HUES48 (cell line): Measurements from ENCODE around the gene RPS27.

Experiments
- H3K27ac ChIP-seq: one replicate; pipeline ENCODE4 v1.7.0; 2013; ENCODE audit warnings: low read depth, low read length, inconsistent platforms
- H3K27me3 ChIP-seq: 2 replicates; pipeline ENCODE4 v1.6.1; 2013; ENCODE audit warnings: mild to moderate bottlenecking, low read length; ENCODE audit not compliant: control insufficient read depth, insufficient read depth
- H3K36me3 ChIP-seq: 2 replicates; pipeline ENCODE4 v1.6.1; 2013; ENCODE audit warnings: low read length; ENCODE audit not compliant: control insufficient read depth, insufficient read depth
- H3K4me1 ChIP-seq: 2 replicates; pipeline ENCODE4 v1.6.1; 2013; ENCODE audit warnings: mild to moderate bottlenecking, low read length; ENCODE audit not compliant: control insufficient read depth, insufficient read depth
- H3K4me3 ChIP-seq: 2 replicates; pipeline ENCODE4 v1.5.1; 2013; ENCODE audit warnings: mild to moderate bottlenecking, low read depth, low read length
- H3K9ac ChIP-seq: 2 replicates; pipeline ENCODE4 v1.6.1; 2013; ENCODE audit warnings: mild to moderate bottlenecking, low read depth, low read length, moderate library complexity
- H3K9me3 ChIP-seq: 2 replicates; pipeline ENCODE4 v1.6.1; 2013; ENCODE audit warnings: low read length; ENCODE audit not compliant: control insufficient read depth, insufficient read depth

The RPS27 gene

DNA sequence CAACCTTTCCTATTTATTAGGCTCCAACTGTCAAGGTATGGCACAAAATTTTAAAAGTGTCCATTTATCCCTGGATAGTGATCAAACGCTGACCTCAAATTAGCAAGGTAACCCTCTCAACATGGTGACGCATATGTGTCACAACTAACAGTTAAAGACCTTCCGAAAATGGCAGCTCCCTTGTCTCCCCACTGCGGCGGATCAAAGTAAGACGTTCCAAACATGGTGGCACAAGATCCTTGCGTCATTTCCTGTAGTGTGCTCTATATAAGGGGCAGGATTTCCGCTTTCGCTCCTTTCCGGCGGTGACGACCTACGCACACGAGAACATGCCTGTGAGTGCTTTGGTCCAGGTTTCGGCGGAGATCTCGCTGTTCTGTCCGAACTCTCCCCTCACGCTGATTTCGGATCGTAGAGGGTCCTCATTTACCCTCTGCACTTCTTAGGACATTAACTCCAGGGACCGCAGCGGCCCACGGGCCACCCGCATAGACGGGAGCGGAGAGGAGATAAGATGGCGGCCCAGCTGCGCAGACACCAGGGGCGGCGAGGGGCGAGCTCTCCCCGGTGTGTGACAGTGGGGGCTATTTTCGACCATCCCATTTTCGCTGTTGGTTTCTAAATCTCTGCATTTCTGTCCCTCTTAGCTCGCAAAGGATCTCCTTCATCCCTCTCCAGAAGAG is at the start of gene RPS27:
Gene RPS27, plus strand, starts transcription at position 295 of the 683 bp plus-strand sequence. Its CDS starts 35 bp downstream, at position 330.
- no peaks in the 10 kb centered on the region for H3K9me3 ChIP-seq
- H3K9ac ChIP-seq: peak within 1 kb of the TSS; percentile 99
- peak within 1 kb of the TSS; percentile 88 for H3K4me3 ChIP-seq
- peaks cover 45% of the 10 kb centered on the region for H3K36me3 ChIP-seq
- H3K27me3 ChIP-seq: no peaks in the 10 kb centered on the region
- peak within 1 kb of the TSS; percentile 98 for H3K27ac ChIP-seq
- H3K4me1 ChIP-seq: peaks cover 13% of the 10 kb centered on the region

DNA sequence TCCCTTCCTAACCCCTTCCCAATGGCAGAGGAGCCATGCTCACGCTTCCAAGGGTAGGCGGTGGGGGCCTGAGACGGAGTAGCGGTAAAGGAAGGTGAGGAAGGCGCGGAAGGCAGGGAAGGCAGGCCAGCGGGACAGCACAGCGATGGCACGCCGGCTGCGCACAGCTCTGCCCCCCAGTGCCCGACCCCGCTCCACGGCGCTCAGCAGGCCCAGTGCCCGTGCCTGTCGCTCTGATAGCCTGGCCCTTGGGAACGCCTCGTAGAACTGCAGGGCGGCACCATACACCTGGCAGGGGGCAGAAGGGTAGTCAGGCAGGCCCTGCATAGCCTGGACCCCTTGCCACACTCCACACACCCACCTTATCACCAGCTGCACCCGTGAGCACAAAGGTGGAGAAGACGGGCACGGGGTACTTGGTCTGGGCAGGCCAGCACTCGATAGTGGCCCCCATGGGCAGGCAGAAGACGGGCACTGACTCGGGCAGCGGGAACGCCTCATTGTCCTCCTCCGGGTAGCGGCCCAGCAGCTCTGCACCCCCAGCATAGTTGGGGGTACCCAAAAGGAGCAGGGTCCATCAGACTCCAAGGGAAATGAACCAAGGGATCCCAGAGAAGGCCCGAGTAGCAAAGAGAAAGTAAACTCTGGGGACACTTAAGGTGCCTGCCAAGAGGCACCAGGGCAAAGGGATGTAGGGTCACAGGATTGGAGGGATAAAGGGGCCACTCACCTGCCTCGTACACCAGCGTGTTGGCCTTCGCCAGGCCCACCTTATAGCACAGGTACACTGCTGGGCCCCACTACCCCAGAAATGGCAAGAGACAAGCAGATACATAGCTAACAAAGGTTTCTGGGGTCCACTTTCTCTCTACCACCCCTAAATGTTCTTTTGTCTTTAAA is 48.5 kb upstream of the RPS27 start:
- Histone ChIP-seq H3K27me3 (no peaks in the 10 kb centered on the region), H3K9me3 (no peaks in the 10 kb centered on the region), H3K4me3 (no peak overlapping the region), H3K27ac (no peak overlapping the region), H3K4me1 (peaks cover 10% of the 10 kb centered on the region; the same call in 1 of the 2 replicates), H3K9ac (no peak overlapping the region), H3K36me3 (peaks cover 58% of the 10 kb centered on the region)

DNA sequence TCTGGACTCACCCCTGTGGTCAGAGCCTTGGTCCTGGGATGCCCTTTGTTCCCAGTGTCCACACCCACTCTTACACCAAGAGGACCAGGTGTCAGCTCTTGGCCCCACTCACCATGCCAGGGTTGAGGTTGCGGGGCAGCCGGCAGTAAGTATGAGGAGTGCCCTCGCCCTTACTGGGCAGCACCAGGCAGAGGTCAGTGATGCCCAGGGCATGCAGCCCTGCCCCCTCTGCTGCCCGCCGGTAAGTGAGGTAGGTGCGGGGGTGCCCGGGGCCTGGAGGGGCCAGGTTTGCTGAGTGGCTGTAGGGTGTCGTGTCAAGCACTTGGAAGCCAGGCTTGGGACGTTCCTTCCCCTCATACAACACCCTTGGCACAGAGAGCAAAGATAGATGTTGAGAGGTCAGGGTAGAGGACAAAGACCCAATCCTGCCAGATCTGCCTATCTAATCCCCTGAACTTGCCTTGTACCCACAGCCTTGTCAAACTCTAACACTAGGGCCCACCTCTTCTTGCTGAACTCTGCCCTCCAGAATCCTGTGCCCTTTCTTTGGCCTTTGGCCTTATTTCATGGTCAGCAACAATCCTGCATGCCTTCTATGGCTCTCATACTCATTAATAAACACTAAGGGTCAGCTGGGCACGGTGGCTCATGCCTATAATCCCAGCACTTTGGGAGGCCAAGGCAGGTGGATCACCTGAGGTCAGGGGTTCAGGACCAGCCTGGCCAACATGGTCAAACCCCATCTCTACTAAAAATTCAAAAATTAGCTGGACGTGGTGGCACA is 47.6 kb upstream of the RPS27 start:
- Histone ChIP-seq H3K9ac (no peak overlapping the region), H3K36me3 (peaks cover 58% of the 10 kb centered on the region)

DNA sequence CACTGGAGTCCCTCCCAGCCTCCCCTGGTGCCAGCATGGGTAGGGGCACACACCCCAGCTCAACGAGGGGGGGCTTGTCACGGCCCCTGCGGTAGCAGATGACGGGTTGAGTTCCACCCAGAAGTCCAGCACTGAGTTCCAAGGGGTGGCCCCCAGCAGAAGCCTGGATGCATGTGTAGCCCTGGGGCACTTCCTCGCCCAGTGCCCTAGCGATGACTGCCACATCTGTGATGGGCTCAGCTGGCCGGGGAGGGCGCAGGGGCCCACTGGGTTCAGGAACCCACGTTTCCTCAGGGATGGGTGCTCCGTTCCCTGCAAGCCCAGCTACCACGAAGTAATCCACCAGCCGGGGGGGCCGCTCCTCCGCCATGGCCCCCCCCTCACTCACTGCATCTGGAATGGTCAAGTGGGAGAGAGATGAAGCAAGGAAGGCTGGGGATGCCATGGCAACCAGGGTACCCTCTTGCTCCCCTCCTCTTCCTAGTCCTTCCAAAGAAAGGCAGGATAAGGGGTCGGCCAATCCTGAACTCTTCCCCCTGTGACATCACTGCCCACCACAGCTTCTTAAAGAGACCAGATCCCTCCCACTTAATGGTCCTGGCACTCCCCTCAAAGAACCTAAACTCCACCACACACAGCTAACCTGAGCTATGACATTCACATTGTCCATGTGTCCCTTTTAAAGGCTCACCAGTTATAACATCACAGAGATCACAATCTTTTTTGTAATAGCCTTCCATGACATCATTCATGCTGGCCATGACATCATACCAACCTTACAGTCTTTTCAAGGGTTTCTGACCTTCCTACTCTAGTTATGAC is 46.3 kb upstream of the RPS27 start:
- Histone ChIP-seq H3K27me3 (no peaks in the 10 kb centered on the region), H3K9ac (no peak overlapping the region), H3K27ac (no peak overlapping the region), H3K4me1 (peaks cover 10% of the 10 kb centered on the region; the same call in 1 of the 2 replicates), H3K4me3 (no peak overlapping the region), H3K36me3 (peaks cover 64% of the 10 kb centered on the region), H3K9me3 (no peaks in the 10 kb centered on the region)

More for the DNA sequence above, 47.6 kb upstream of the RPS27 start:
- Histone ChIP-seq H3K4me1 (peaks cover 10% of the 10 kb centered on the region; the same call in 1 of the 2 replicates), H3K9me3 (no peaks in the 10 kb centered on the region), H3K27me3 (no peaks in the 10 kb centered on the region), H3K27ac (no peak overlapping the region), H3K4me3 (no peak overlapping the region)

DNA sequence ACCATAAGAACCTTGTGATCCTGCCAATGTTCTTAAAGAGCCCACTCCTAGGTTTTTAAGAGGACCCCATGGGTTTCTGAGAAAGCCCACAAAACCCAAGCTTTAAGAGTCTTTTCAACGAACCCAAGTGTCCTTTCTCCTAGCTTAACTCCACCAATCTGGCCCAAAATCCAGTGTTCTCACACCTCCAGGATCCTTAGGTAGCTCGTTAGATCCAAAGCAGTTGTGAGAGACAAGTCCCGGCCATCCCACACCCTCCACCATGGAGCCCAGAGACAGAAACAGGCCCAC is 45.8 kb upstream of the RPS27 start:
- H3K4me1 ChIP-seq: peaks cover 10% of the 10 kb centered on the region; the same call in 1 of the 2 replicates

DNA sequence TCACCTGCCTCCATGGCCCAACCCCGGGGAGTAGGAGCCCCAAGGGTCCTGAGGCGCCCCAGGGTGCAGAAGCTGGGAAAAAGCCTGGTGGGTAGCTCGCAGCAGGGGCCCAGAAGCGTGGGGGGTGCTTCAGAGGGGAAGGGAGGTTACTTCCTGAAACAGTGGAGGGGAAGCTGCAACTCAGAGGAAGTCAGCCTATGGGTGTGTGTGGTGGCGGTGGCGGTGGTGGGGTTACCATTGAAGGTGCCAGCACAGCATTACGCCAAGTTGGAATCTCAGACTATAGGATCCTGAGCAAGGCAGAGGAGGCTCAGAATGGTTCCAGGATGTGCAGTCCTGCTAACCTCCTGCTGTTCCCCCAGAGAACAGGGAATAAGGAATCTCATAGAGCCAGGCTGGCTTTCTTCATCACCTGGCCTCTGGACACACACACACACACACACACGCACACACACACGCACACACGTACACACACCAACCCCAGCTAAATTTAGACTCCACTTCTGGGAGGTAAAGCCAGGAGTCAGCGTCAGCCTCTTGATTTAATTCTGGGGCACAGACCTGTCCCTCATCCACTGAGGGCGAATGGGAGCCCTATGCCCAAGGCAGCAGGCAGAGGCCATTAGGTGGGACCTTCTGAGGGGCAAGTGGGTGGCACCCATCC is 45.3 kb upstream of the RPS27 start:
- Histone ChIP-seq H3K27me3 (no peaks in the 10 kb centered on the region), H3K9ac (peak overlapping the region; percentile 86; the same call in 1 of the 2 replicates), H3K9me3 (no peaks in the 10 kb centered on the region), H3K36me3 (peaks cover 58% of the 10 kb centered on the region), H3K4me1 (peaks cover 10% of the 10 kb centered on the region; the same call in 1 of the 2 replicates), H3K4me3 (peak overlapping the region; percentile 75), H3K27ac (peak overlapping the region; percentile 59)

More for the DNA sequence above, 45.8 kb upstream of the RPS27 start:
- peak overlapping the region; percentile 75; the same call in 1 of the 2 replicates for H3K4me3 ChIP-seq
- no peak overlapping the region for H3K27ac ChIP-seq
- peaks cover 59% of the 10 kb centered on the region for H3K36me3 ChIP-seq
- no peaks in the 10 kb centered on the region for H3K9me3 ChIP-seq
- H3K27me3 ChIP-seq: no peaks in the 10 kb centered on the region
- no peak overlapping the region for H3K9ac ChIP-seq

DNA sequence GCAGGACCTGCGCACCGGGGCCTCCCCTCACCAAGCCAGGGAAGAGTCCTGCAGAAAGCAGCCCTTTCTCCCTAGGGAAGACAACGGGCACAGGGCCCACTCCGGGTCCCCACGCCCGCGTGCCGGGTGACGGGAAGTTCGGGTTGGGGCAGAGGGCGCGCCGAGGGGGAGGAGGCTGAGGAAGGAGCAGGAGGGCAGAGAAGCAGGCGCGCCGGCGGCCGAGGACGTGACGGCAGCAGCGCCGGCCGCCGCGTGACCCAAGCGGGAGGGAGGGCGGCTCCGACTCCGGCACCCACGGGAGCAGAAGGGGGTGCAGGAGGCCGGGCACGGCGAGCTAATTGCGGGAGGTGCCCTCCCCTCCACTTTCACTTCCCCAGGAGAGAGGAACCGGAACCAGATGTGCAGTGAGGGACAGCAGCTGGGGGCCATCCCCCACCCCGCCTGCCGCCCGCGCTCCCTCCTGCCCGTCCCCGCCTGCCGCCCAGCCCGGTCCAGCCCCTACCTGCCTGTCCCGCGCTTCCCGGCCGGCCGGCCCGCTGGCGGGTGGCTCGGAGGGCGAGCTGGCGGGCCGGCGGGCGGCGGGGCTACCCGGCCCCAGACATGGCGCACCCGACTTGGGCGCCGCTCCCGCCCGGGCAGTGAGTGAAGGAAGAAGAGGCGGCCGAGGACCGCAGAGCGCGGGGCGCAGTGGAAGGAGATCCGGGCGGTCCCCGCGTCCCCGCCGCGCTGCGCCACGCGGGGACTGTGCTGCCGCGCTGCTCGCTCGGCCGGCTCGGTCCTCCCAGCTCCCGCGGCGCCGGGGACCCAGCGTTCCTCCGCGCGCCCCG is 44.6 kb upstream of the RPS27 start:
- Histone ChIP-seq H3K36me3 (peaks cover 59% of the 10 kb centered on the region), H3K9ac (peak overlapping the region; percentile 86), H3K9me3 (no peaks in the 10 kb centered on the region), H3K4me1 (peaks cover 10% of the 10 kb centered on the region; the same call in 1 of the 2 replicates), H3K4me3 (peak overlapping the region; percentile 75), H3K27me3 (no peaks in the 10 kb centered on the region), H3K27ac (peak overlapping the region; percentile 59)

DNA sequence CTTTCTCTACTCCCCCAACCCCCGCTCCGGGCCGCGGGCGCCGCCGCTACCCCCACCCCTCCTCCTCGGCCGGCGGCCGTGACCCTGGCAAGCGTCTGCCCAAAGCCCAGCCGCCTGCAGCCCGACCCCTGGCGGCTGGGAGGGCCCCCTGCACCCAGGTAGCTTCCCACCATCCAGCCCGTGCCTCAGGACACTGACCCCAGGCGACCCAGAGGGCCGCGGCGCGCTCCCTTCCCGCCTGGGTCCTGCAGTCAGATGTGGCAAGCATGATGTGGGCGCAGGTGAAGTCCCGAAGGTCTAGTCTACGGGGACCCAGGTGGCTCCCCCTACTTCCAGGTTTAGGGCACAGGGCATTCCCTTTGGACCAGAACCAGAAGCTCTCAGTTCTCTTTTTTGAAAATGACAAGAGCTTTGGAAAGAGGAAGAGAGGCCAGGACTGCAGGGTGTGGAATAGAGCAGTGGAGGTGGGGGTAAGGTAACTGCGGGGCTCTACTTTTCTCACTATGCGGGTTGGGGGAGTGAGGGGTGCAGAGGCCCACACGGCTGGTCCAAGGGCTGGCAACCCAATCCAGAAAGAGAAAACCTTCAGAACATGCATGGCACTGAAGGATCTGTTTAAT is 43.8 kb upstream of the RPS27 start, which contains the start of gene DENND4B:
Gene DENND4B, minus strand, starts transcription at position 97 of the 620 bp plus-strand sequence. CDS start 2,344 bp downstream, outside the sequence.
- H3K27ac ChIP-seq: peak within 1 kb of the TSS; percentile 65
- H3K4me1 ChIP-seq: peaks cover 10% of the 10 kb centered on the region; the same call in 1 of the 2 replicates
- peaks cover 60% of the 10 kb centered on the region for H3K36me3 ChIP-seq
- no peaks in the 10 kb centered on the region for H3K9me3 ChIP-seq
- peak within 1 kb of the TSS; percentile 86 for H3K9ac ChIP-seq
- peak within 1 kb of the TSS; percentile 75 for H3K4me3 ChIP-seq
- H3K27me3 ChIP-seq: no peaks in the 10 kb centered on the region

DNA sequence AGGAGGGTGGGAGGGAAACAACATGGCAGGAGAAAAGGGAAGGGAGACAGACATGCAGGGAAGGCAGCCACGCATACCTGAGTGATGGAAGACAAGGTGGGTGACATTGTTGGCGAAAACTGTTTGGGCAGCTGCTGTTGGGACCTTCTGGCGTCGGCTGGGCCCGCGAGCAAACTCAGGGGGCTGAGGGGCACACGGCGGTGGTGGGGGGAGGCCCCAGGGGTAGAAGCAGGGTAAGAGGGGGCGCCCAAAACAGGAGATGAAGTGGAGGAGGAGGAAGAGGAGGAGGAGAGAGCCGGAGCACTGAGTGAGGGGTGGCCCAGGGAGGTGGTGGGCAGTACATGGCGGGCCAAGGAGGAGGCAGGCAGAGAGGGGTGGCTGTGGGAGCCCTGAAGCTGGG is 39.4 kb upstream of the RPS27 start:
- H3K9me3 ChIP-seq: no peaks in the 10 kb centered on the region
- H3K27me3 ChIP-seq: no peaks in the 10 kb centered on the region
- H3K4me3 ChIP-seq: no peak overlapping the region
- H3K36me3 ChIP-seq: peaks cover 70% of the 10 kb centered on the region
- no peak overlapping the region for H3K9ac ChIP-seq
- peaks cover 4% of the 10 kb centered on the region; the same call in 1 of the 2 replicates for H3K4me1 ChIP-seq
- no peak overlapping the region for H3K27ac ChIP-seq
